Body of pancreas (tissue), 4 donors: ENCODE results near the gene HSD3B7.

Experiments used
- CTCF ChIP-seq, 7 experiments: fragments of 450-650 bp in 4 of 7; fragments of 200-600 bp in 3 of 7; sonication (generic) in 3 of 7; IDR thresholded peaks; one replicate each; pipeline ENCODE4 v1.5.1; 2016 to 2019; ENCODE audit warnings: antibody characterized with exemption in 7 of 7
- POLR2A ChIP-seq, 3 donors: fragments of 450-650 bp; IDR thresholded peaks; one replicate each; pipeline ENCODE4 v1.6.1; 2016; ENCODE audit warnings: antibody characterized with exemption in 3 of 3, mild to moderate bottlenecking in 2 of 3

- TF ChIP-seq POLR2A (IDR thresholded peaks at IDR 0.05) (no peak), CTCF (IDR thresholded peaks at IDR 0.05) (no peak)
Observed at GRCh38 chr16:31006086-31006385, 21.0 kb downstream of the HSD3B7 start.
